ENCODE measurements around the gene DOK3. TPM values are rescaled to one million over a fixed set of nuclear protein-coding genes. Genes with fewer than 3 reads are reported as not detected.

Gene DOK3
- total and polyA plus RNA-seq, 2 of the 13 experiments (the other 11 are each of a cell fraction or from before 2014, with no cell fraction given) = 1.4 to 1.5 TPM

GRCh38 chr5:177554474-177555111 is 45.0 kb upstream of the DOK3 start, which contains the start of gene FAM193B (continued):
- TF ChIP-seq ZHX2 (IDR thresholded peaks at IDR 0.05; ENCODE audit: low read depth) (peak; percentile 89), ZHX2 (CRISPR knock-in tag; IDR thresholded peaks at IDR 0.05; ENCODE audit: borderline replicate concordance) (no peak), CEBPZ (IDR thresholded peaks at IDR 0.05; ENCODE audit: low read length) (no peak), NR0B2 (CRISPR knock-in tag; IDR thresholded peaks at IDR 0.05) (no peak; the same call in 1 of the 2 replicates), PREB (CRISPR knock-in tag; IDR thresholded peaks at IDR 0.05) (no peak), GABPA (IDR thresholded peaks at IDR 0.05; ENCODE audit: low read depth, low read length) (no peak), GABPA (CRISPR knock-in tag; IDR thresholded peaks at IDR 0.05; ENCODE audit: low read depth) (peak; percentile 68), ZMAT3 (CRISPR knock-in tag; conservative IDR thresholded peaks at IDR 0.05) (peak; percentile 47; the same call in 1 of the 2 replicates), NPAS2 (CRISPR knock-in tag; IDR thresholded peaks at IDR 0.05; ENCODE audit: borderline replicate concordance) (no peak), SRSF4 (IDR thresholded peaks at IDR 0.05; ENCODE audit: low read depth, low read length, poor library complexity, severe bottlenecking) (no peak), ZNF251 (CRISPR knock-in tag; IDR thresholded peaks at IDR 0.05) (no peak), ZNF557 (CRISPR knock-in tag; IDR thresholded peaks at IDR 0.05) (no peak), AGO1 (IDR thresholded peaks at IDR 0.05; ENCODE audit: low read depth, low read length, poor library complexity, severe bottlenecking) (no peak), ZBTB25 (CRISPR knock-in tag; IDR thresholded peaks at IDR 0.05) (peak; percentile 89; the same call in 1 of the 2 replicates), ZMYM3 (CRISPR knock-in tag; IDR thresholded peaks at IDR 0.05) (peak; percentile 97), ZNF619 (CRISPR knock-in tag; IDR thresholded peaks at IDR 0.05) (0 out of 2 replicates have a peak, but pooled peaks have one; percentile 38), ZNF891 (CRISPR knock-in tag; IDR thresholded peaks at IDR 0.05) (0 out of 2 replicates have a peak, but pooled peaks have one; percentile 58)
